ENCODE data around the gene DIRAS3.
"Not testable (repeated sequence)": the region's sequence is repeated elsewhere in the genome, so short reads cannot be mapped to it uniquely, and the experiment has no call there.

The DIRAS3 gene

GRCh38 chr1:68049941-68050878 lies at the start of gene DIRAS3:
Gene DIRAS3 (minus strand): TSS chr1:68050627. CDS start chr1:68047297, 3,330 bp downstream.
- DNase-seq (ENCODE audit: low spot score), result no peak

- DNase-seq (ENCODE audit: low spot score), result no peak
Observed at GRCh38 chr1:68093737-68094136, 43.3 kb upstream of the DIRAS3 start.

GRCh38 chr1:68087184-68087583 lies 36.8 kb upstream of the DIRAS3 start:
- no peak for DNase-seq (ENCODE audit: low spot score)

- no peak for DNase-seq (ENCODE audit: low spot score)
Observed at GRCh38 chr1:68085752-68086151, 35.3 kb upstream of the DIRAS3 start.

- DNase-seq (ENCODE audit: low spot score), result no peak
Observed at GRCh38 chr1:68083686-68084085, 33.3 kb upstream of the DIRAS3 start.

- DNase-seq (ENCODE audit: low spot score), result no peak
Observed at GRCh38 chr1:68081775-68082283, 31.4 kb upstream of the DIRAS3 start.

GRCh38 chr1:68078647-68079046 lies 28.2 kb upstream of the DIRAS3 start:
- no peak for DNase-seq (ENCODE audit: low spot score)

- no peak for DNase-seq (ENCODE audit: low spot score)
Observed at GRCh38 chr1:68074472-68074871, 24.0 kb upstream of the DIRAS3 start.

GRCh38 chr1:68065766-68066165 lies 15.3 kb upstream of the DIRAS3 start:
- no peak for DNase-seq (ENCODE audit: low spot score)

GRCh38 chr1:68058053-68058452 lies 7.6 kb upstream of the DIRAS3 start:
- not testable (repeated sequence) for DNase-seq (ENCODE audit: low spot score)

GRCh38 chr1:68057564-68057963 lies 7.1 kb upstream of the DIRAS3 start:
- DNase-seq (ENCODE audit: low spot score), result no peak

GRCh38 chr1:68057050-68057449 lies 6.6 kb upstream of the DIRAS3 start:
- DNase-seq (ENCODE audit: low spot score), result no peak

- DNase-seq (ENCODE audit: low spot score), result no peak
Observed at GRCh38 chr1:68051475-68051874, 1.0 kb upstream of the DIRAS3 start.

GRCh38 chr1:68047659-68048026 lies 2.8 kb downstream of the DIRAS3 start:
- DNase-seq (ENCODE audit: low spot score), result no peak

GRCh38 chr1:68046885-68047658 lies 3.4 kb downstream of the DIRAS3 start:
- no peak for DNase-seq (ENCODE audit: low spot score)

- no peak for DNase-seq (ENCODE audit: low spot score)
Observed at GRCh38 chr1:68046423-68046822, 4.0 kb downstream of the DIRAS3 start.

GRCh38 chr1:68045511-68046180 lies 4.8 kb downstream of the DIRAS3 start:
- no peak for DNase-seq (ENCODE audit: low spot score)

GRCh38 chr1:68043443-68044090 lies 6.9 kb downstream of the DIRAS3 start:
- no peak for DNase-seq (ENCODE audit: low spot score)

- no peak for DNase-seq (ENCODE audit: low spot score)
Observed at GRCh38 chr1:68036946-68037345, 13.5 kb downstream of the DIRAS3 start.

- no peak for DNase-seq (ENCODE audit: low spot score)
Observed at GRCh38 chr1:68029444-68029843, 21.0 kb downstream of the DIRAS3 start.

GRCh38 chr1:68028566-68028965 lies 21.9 kb downstream of the DIRAS3 start:
- no peak for DNase-seq (ENCODE audit: low spot score)

Measured in germinal center (tissue), 1 donor.